Measurements from ENCODE around the gene ITGAL. TPM values are rescaled to one million over a fixed set of nuclear protein-coding genes. Genes with fewer than 3 reads are reported as not detected.

ITGAL gene
- total RNA-seq, 2 experiments from 2014 or later = 40.2 to 140 TPM

DNA sequence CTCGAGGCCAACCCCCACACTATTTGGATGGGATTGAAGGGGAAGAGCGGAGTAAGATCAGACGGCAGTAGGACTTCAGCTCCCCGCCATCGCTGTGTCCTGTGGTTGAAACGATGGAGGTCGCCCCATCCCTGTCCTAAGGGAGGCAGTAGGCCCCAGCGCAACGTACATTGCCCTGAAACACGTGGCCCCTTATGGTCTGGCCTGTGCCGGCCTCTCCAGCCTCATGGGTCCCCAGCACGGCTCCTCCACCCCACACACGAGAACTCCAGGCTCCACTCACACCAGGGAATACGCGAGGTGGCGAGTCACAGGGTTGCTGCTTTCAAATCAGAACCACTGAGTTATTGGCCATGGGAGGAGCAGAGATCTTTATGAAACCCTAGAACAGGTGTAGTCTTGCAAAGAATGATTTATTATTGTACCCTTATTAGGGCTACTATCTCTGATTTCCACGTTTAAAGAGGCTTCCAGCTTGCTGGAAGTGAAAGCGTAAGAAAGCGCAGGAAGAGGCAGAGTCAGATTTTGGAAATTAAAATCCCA lies 42.0 kb upstream of the ITGAL start:
- Histone ChIP-seq H3K79me2 (ENCODE audit: insufficient read depth, low read depth, low read length) (peaks cover 33% of the 10 kb centered on the region), H3K36me3 (ENCODE audit: insufficient read depth, low read length) (peaks cover 32% of the 10 kb centered on the region), H3K9me3 (ENCODE audit: low read length) (0 out of 2 replicates have a peak, but pooled peaks cover 4% of the 10 kb centered on the region), H2AFZ (ENCODE audit: low read length) (peak overlapping the region; percentile 98), H3K9me2 (ENCODE audit: insufficient read depth, low read length) (no peaks in the 10 kb centered on the region), H3K4me2 (ENCODE audit: low read length) (peak overlapping the region; percentile 63), H3K27ac (ENCODE audit: low read depth, low read length, poor library complexity, severe bottlenecking) (peak overlapping the region; percentile 62), H3K4me3 (ENCODE audit: low read depth, low read length, poor library complexity, severe bottlenecking) (peak overlapping the region; percentile 14), H4K20me1 (ENCODE audit: insufficient read depth, low read length) (no peaks in the 10 kb centered on the region), H3K4me1 (ENCODE audit: insufficient read depth, low read length, poor library complexity, severe bottlenecking) (peaks cover 21% of the 10 kb centered on the region)
- POLR2A ChIA-PET = interaction anchor here (0.5 to 1.3 kb wide), 7 partner anchors 12 to 254 kb away, joined by 3 to 8 read pairs (median 3); partner anchors contain the start of genes ITGAL and ZNF689
- TF ChIP-seq, protein P1, sequence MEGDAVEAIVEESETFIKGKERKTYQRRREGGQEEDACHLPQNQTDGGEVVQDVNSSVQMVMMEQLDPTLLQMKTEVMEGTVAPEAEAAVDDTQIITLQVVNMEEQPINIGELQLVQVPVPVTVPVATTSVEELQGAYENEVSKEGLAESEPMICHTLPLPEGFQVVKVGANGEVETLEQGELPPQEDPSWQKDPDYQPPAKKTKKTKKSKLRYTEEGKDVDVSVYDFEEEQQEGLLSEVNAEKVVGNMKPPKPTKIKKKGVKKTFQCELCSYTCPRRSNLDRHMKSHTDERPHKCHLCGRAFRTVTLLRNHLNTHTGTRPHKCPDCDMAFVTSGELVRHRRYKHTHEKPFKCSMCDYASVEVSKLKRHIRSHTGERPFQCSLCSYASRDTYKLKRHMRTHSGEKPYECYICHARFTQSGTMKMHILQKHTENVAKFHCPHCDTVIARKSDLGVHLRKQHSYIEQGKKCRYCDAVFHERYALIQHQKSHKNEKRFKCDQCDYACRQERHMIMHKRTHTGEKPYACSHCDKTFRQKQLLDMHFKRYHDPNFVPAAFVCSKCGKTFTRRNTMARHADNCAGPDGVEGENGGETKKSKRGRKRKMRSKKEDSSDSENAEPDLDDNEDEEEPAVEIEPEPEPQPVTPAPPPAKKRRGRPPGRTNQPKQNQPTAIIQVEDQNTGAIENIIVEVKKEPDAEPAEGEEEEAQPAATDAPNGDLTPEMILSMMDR (conservative IDR thresholded peaks at IDR 0.05; ENCODE audit: low read length) = peak; percentile 67; the same call in 1 of the 2 replicates
- no peak for TF ChIP-seq EZH2phosphoT487 (IDR thresholded peaks at IDR 0.05; ENCODE audit: borderline replicate concordance, low read depth, low read length)
- intact Hi-C loops (cut with micrococcal nuclease; ENCODE audit: unreplicated experiment) = loop anchor here (1.0 to 5.0 kb wide), 6 partner anchors 42 to 198 kb away; partner anchors contain the start of genes ITGAL and ZNF689
- CTCF ChIA-PET (ENCODE audit: unreplicated experiment) = interaction anchor here (0.5 to 1.6 kb wide), 6 partner anchors 19 to 198 kb away, joined by 3 to 11 read pairs (median 6); no protein-coding TSS in a partner anchor
- no peak for DNase-seq (ENCODE audit: low spot score)
- no TSS peak for BruUV-seq (replicated peaks)

DNA sequence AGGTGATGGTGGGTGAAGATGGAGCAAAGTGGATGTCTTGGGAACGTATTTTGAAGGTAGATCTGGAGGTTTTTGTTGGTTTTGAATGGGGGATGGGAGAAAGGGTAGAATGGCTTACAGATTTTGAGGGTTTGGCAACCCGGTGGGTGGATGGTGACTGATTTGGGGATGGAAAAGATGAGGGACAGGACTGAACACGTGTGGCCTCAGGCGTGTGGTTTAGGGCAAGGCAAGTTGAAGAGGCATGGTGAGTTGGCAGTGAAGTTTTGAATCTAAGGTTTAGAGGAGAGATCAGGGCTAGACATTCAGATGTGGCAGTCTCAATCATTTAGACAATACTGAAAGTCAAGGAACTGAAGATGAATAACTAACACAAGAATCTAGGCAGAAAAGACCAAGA lies 37.7 kb upstream of the ITGAL start:
- ChIA-PET POLR2A (interaction anchor here (0.7 to 1.7 kb wide), 3 partner anchors 14 to 29 kb away, joined by 5 to 9 read pairs (median 5); no protein-coding TSS in a partner anchor), CTCF (ENCODE audit: unreplicated experiment) (no interaction called here)
- DNase-seq (ENCODE audit: low spot score) = no peak
- peaks cover under 1% of the 10 kb centered on the region; the same call in 1 of the 2 replicates for H3K79me2 ChIP-seq (ENCODE audit: insufficient read depth, low read depth, low read length)
- peaks cover 22% of the 10 kb centered on the region for H3K4me1 ChIP-seq (ENCODE audit: insufficient read depth, low read length, poor library complexity, severe bottlenecking)
- no peak overlapping the region for H3K4me2 ChIP-seq (ENCODE audit: low read length)
- H2AFZ ChIP-seq (ENCODE audit: low read length) = no peak overlapping the region
- no peaks in the 10 kb centered on the region for H3K9me3 ChIP-seq (ENCODE audit: low read length)
- no peaks in the 10 kb centered on the region for H3K36me3 ChIP-seq (ENCODE audit: insufficient read depth, low read length)
- H3K27ac ChIP-seq (ENCODE audit: low read depth, low read length, poor library complexity, severe bottlenecking) = no peak overlapping the region
- no TSS peak for BruUV-seq (replicated peaks)
- TF ChIP-seq, protein P1 (conservative IDR thresholded peaks at IDR 0.05; ENCODE audit: low read length) = no peak
- no peak for TF ChIP-seq EZH2phosphoT487 (IDR thresholded peaks at IDR 0.05; ENCODE audit: borderline replicate concordance, low read depth, low read length)
- no peaks in the 10 kb centered on the region for H3K9me2 ChIP-seq (ENCODE audit: insufficient read depth, low read length)
- H4K20me1 ChIP-seq (ENCODE audit: insufficient read depth, low read length) = no peaks in the 10 kb centered on the region
- intact Hi-C loops (cut with micrococcal nuclease; ENCODE audit: unreplicated experiment) = loop anchor here (5.0 kb wide), 1 partner anchor 177 kb away; the partner anchor contains the start of gene ZNF689
- H3K4me3 ChIP-seq (ENCODE audit: low read depth, low read length, poor library complexity, severe bottlenecking) = no peak overlapping the region

DNA sequence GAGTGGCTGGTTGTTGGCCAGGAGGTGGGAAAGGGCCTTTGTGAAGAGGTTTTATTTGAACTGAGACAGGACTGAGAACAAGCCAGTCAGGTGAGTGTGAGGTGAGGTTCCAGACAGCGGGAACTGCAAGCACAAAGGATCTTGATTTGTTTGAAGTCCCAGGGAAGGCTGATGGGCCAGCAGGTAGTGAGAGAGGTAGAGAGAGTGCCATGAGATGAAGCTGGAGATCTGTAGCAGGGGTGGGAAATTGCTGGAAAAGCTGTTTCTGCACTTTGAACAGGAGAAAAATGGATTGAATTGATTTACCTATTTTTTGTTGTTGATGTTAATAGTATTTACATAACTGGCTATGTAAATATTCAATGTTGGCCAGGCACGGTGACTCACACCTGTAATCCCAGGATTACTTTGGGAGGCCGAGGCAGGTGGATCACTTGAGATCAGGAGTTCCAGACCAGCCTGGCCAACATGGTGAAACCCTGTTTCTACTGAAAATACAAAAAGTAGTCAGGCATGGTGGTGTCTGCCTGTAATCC lies 35.0 kb upstream of the ITGAL start:
- no peak overlapping the region for H3K4me3 ChIP-seq (ENCODE audit: low read depth, low read length, poor library complexity, severe bottlenecking)
- H4K20me1 ChIP-seq (ENCODE audit: insufficient read depth, low read length) = no peaks in the 10 kb centered on the region
- 0 out of 2 replicates have a peak, but pooled peaks cover 3% of the 10 kb centered on the region for H3K79me2 ChIP-seq (ENCODE audit: insufficient read depth, low read depth, low read length)
- ChIA-PET POLR2A (no interaction called here), CTCF (ENCODE audit: unreplicated experiment) (interaction anchor here (0.6 kb wide), 1 partner anchor 73 kb away, joined by 3 read pairs; no protein-coding TSS in a partner anchor)
- no peak for DNase-seq (ENCODE audit: low spot score)
- intact Hi-C loops (cut with micrococcal nuclease; ENCODE audit: unreplicated experiment) = no loop called here
- no peaks in the 10 kb centered on the region for H3K9me3 ChIP-seq (ENCODE audit: low read length)
- H3K4me2 ChIP-seq (ENCODE audit: low read length) = no peak overlapping the region
- no TSS peak for BruUV-seq (replicated peaks)
- no peak overlapping the region for H2AFZ ChIP-seq (ENCODE audit: low read length)
- H3K4me1 ChIP-seq (ENCODE audit: insufficient read depth, low read length, poor library complexity, severe bottlenecking) = peaks cover 19% of the 10 kb centered on the region
- no peak overlapping the region for H3K27ac ChIP-seq (ENCODE audit: low read depth, low read length, poor library complexity, severe bottlenecking)
- peaks cover 3% of the 10 kb centered on the region; the same call in 1 of the 2 replicates for H3K36me3 ChIP-seq (ENCODE audit: insufficient read depth, low read length)
- TF ChIP-seq, protein P1 (conservative IDR thresholded peaks at IDR 0.05; ENCODE audit: low read length) = no peak
- TF ChIP-seq EZH2phosphoT487 (IDR thresholded peaks at IDR 0.05; ENCODE audit: borderline replicate concordance, low read depth, low read length) = no peak
- no peaks in the 10 kb centered on the region for H3K9me2 ChIP-seq (ENCODE audit: insufficient read depth, low read length)

Measured in OCI-LY7 (cell line).